Adrenal gland (tissue), 12 donors: ENCODE results near the gene GCGR. TPM values are rescaled to one million over a fixed set of nuclear protein-coding genes. Genes with fewer than 3 reads are reported as not detected.
A peak's percentile ranks its signal among the peaks of the same experiment; 100 is the strongest.

Experiments used
- DNase-seq, 7 donors: peaks; one replicate each; pipeline ENCODE4 v3.0.0-alpha.2; 2019 to 2020
- H3K27ac ChIP-seq, 5 donors: fragments of 200-600 bp; sonication (generic) in 4 of 5; 1 replicate in 3 of 5; 2 replicates in 2 of 5; pipeline versions ENCODE4 v1.5.1 to v1.8.0; 2016 to 2020; ENCODE audit warnings: mild to moderate bottlenecking in 1 of 5
- H3K27me3 ChIP-seq: fragments of 200-600 bp; 2 replicates; pipeline ENCODE4 v1.8.0; 2021
- H3K36me3 ChIP-seq, 2 donors: fragments of 200-600 bp; replicated peaks in 1 of 2; 1 replicate in 1 of 2; 2 replicates in 1 of 2; pipeline versions ENCODE4 v1.5.1 to v1.8.0; 2018 to 2022
- H3K4me1 ChIP-seq, 2 donors: fragments of 200-600 bp; replicated peaks in 1 of 2; 1 replicate in 1 of 2; 2 replicates in 1 of 2; pipeline versions ENCODE4 v1.5.1 to v1.8.0; 2018 to 2021
- H3K4me3 ChIP-seq, 4 donors: fragments of 200-600 bp; sonication (generic) in 3 of 4; one replicate each; pipeline ENCODE4 v1.5.1; 2016 to 2018
- H3K9me3 ChIP-seq, 3 donors: fragments of 200-600 bp; sonication (generic) in 1 of 3; replicated peaks in 1 of 3; 1 replicate in 2 of 3; 2 replicates in 1 of 3; pipeline versions ENCODE4 v1.5.1 to v1.8.0; 2016 to 2021
- CTCF ChIP-seq, 6 experiments: fragments of 450-650 bp in 4 of 6; fragments of 200-600 bp in 2 of 6; sonication (generic) in 1 of 6; IDR thresholded peaks; 1 replicate in 5 of 6; 2 replicates in 1 of 6; pipeline versions ENCODE4 v1.5.1 to v1.8.0; 2016 to 2021; ENCODE audit warnings: antibody characterized with exemption in 6 of 6, mild to moderate bottlenecking in 2 of 6, moderate library complexity in 1 of 6
- POLR2A ChIP-seq, 2 donors: fragments of 450-650 bp; IDR thresholded peaks; one replicate each; pipeline ENCODE4 v1.6.1; 2017; ENCODE audit warnings: antibody characterized with exemption in 2 of 2, mild to moderate bottlenecking in 2 of 2, moderate library complexity in 1 of 2
- WGBS, 4 donors: extraction: QIAGEN DNeasy Blood & Tissue Kit in 2 of 4; methylation state at CpG; one replicate each; pipeline versions ENCODE4 v1.1.5 to v1.1.7; 2013 to 2017; 5-methylcytosine and 5-hydroxymethylcytosine counted together
- intact Hi-C, 2 donors: fragments of 100-400 bp; cut with DNase I; formaldehyde crosslinking; loops; one replicate each; pipeline versions ENCODE4 v1.14.1 to v1.15.0; 2022 to 2023
- polyA plus RNA-seq, 3 donors: library from polyadenylated mRNA; stranded (reverse); fragments of 200-250 nt in 2 of 3; fragments of 350-450 nt in 1 of 3; fragmentation: Illumina TruSeq in 1 of 3; extraction: RNeasy Lipid Tissue Mini Kit (QIAGEN cat#74804) in 1 of 3; gene quantifications; one replicate each; pipeline ENCODE4 v1.2.3, GENCODE V29; 2013 to 2014
- total RNA-seq, 9 donors: library from RNA; depleted of rRNA in 4 of 9; stranded (reverse); fragments of >200 nt in 4 of 9; fragments of 120-200 nt in 1 of 9; fragmentation: NEBNext Ultra II Directional in 1 of 9; extraction: Animal tissue kit (Norgen Biotek cat#: 25700) in 1 of 9; gene quantifications; one replicate each; pipeline versions ENCODE4 v1.1.0 to v1.2.4, GENCODE V29; 2013 to 2023
- donor health status: healthy with polysubstance abuse.
- donor health status: Bipolar disorder and iron deficiency.
- donor health status: DM: yes; HTN: yes; CAD: no.
- donor health status: DM: no; HTN: no; CAD: no.
- donor health status: DM: no; HTN: no; CAD: no.
- donor health status: DM: yes; HTN: yes; CAD: no.

GCGR gene
- total and polyA plus RNA-seq, 12 donors: 0.11 to 48.7 (median 2.1) TPM; not detected in 3

- Histone ChIP-seq H3K36me3 (no peaks in the 10 kb centered on the region), H3K4me1 (peaks cover 0 to 10% of the 10 kb centered on the region in 2 donors), H3K27ac (peak overlapping the region in 1 of 5 donors; percentile 30), H3K9me3 (no peaks in the 10 kb centered on the region), H3K4me3 (no peak overlapping the region), H3K27me3 (peaks cover 34% of the 10 kb centered on the region)
- 0 to 4% (median 2%) methylated on average over 7 to 65 of the region's 65 CpGs for WGBS, 4 donors
- TF ChIP-seq CTCF (IDR thresholded peaks at IDR 0.05): no peak
- TF ChIP-seq POLR2A (IDR thresholded peaks at IDR 0.05): no peak
- DNase-seq: no peak
- intact Hi-C loops: no loop called here
Measured at GRCh38 chr17:81804559-81805399, 829 bp downstream of the GCGR start.

- intact Hi-C loops: no loop called here
- no peak overlapping the region for H3K4me3 ChIP-seq
- no peak overlapping the region for H3K27ac ChIP-seq
- 60 to 75% (median 67%) methylated on average over 8 to 18 of the region's 18 CpGs for WGBS, 4 donors
- TF ChIP-seq CTCF (IDR thresholded peaks at IDR 0.05) (no peak), POLR2A (IDR thresholded peaks at IDR 0.05) (no peak)
- no peak for DNase-seq
- peaks cover 0 to 10% of the 10 kb centered on the region in 2 donors for H3K4me1 ChIP-seq
- peaks cover 34% of the 10 kb centered on the region for H3K27me3 ChIP-seq
- H3K36me3 ChIP-seq: no peaks in the 10 kb centered on the region
- H3K9me3 ChIP-seq: no peaks in the 10 kb centered on the region
Measured at GRCh38 chr17:81805707-81806460, 1.9 kb downstream of the GCGR start.

GRCh38 chr17:81806461-81807209, 2.7 kb downstream of the GCGR start:
- intact Hi-C loops: no loop called here
- 21 to 51% (median 24%) methylated on average over 5 to 23 of the region's 23 CpGs for WGBS, 4 donors
- Histone ChIP-seq H3K27ac (no peak overlapping the region), H3K4me1 (peaks cover 0 to 10% of the 10 kb centered on the region in 2 donors), H3K27me3 (peaks cover 36% of the 10 kb centered on the region), H3K9me3 (no peaks in the 10 kb centered on the region), H3K4me3 (no peak overlapping the region), H3K36me3 (no peaks in the 10 kb centered on the region)
- no peak for TF ChIP-seq POLR2A (IDR thresholded peaks at IDR 0.05)
- no peak for TF ChIP-seq CTCF (IDR thresholded peaks at IDR 0.05)
- DNase-seq: no peak
